Psoas muscle (tissue), 8 donors: ENCODE data around the gene CRABP2. TPM values are rescaled to one million over a fixed set of nuclear protein-coding genes. Genes with fewer than 3 reads are reported as not detected.
A peak's percentile ranks its signal among the peaks of the same experiment; 100 is the strongest.

Experiments used
- ATAC-seq, 4 donors: fragments of 200-7000 bp; cut with Tn5 transposase; one replicate each; pipeline ENCODE4 v1.9.1; 2020; ENCODE audit warnings: moderate library complexity in 3 of 4, mild to moderate bottlenecking in 2 of 4
- DNase-seq, 2 donors: peaks; one replicate each; pipeline ENCODE4 v3.0.0-alpha.2; 2020
- H3K27ac ChIP-seq: fragments of 200-600 bp; one replicate; pipeline ENCODE4 v1.8.0; 2022
- H3K27me3 ChIP-seq, 3 donors: fragments of 200-600 bp in 1 of 3; one replicate each; pipeline versions ENCODE4 v1.6.1 to v1.8.0; 2013 to 2022; ENCODE audit warnings: low read length in 2 of 3, mild to moderate bottlenecking in 2 of 3, moderate library complexity in 1 of 3; ENCODE audit not compliant: insufficient read depth in 3 of 3
- H3K36me3 ChIP-seq, 2 donors: fragments of 200-600 bp in 1 of 2; one replicate each; pipeline versions ENCODE4 v1.6.1 to v1.8.0; 2013 to 2022; ENCODE audit warnings: low read depth in 1 of 2, mild to moderate bottlenecking in 1 of 2, moderate library complexity in 1 of 2; ENCODE audit not compliant: insufficient read depth in 1 of 2
- H3K4me1 ChIP-seq: fragments of 200-600 bp; one replicate; pipeline ENCODE4 v1.8.0; 2022
- H3K4me3 ChIP-seq: fragments of 200-600 bp; one replicate; pipeline ENCODE4 v1.8.0; 2022; ENCODE audit warnings: mild to moderate bottlenecking
- H3K9me3 ChIP-seq: fragments of 200-600 bp; one replicate; pipeline ENCODE4 v1.8.0; 2022
- CTCF ChIP-seq: fragments of 200-600 bp; IDR thresholded peaks from one replicate; pipeline ENCODE4 v1.8.0; 2022; ENCODE audit warnings: antibody characterized with exemption
- WGBS, 3 donors: extraction: QIAGEN DNeasy Blood & Tissue Kit; methylation state at CpG; one replicate each; pipeline versions ENCODE4 v1.1.6 to v1.1.7; 2013; 5-methylcytosine and 5-hydroxymethylcytosine counted together
- intact Hi-C, 2 donors: fragments of 100-400 bp; cut with DNase I; formaldehyde crosslinking; loops; one replicate each; pipeline versions ENCODE4 v1.11.0 to v1.14.2; 2022
- polyA plus RNA-seq, 3 donors: library from polyadenylated mRNA; stranded (reverse); fragments of 200-250 nt; gene quantifications; one replicate each; pipeline ENCODE4 v1.2.3, GENCODE V29; 2013
- total RNA-seq, 4 donors: library from RNA; stranded (reverse); fragmentation: NEBNext Ultra II Directional in 2 of 4; extraction: Animal tissue kit (Norgen Biotek cat#: 25700) in 2 of 4; gene quantifications; one replicate each; pipeline versions ENCODE4 v1.2.1 to v1.2.4, GENCODE V29; 2021 to 2023
- donor health status: healthy with polysubstance abuse.
- donor health status: DM: no; HTN: no; CAD: no; lungs with moderate emphysema.
- donor health status: Bipolar disorder and iron deficiency.
- donor health status: healthy.
- donor health status: DM: yes; HTN: yes; CAD: no.
- donor health status: DM: no; HTN: no; CAD: no.
- donor health status: DM: no; HTN: no; CAD: no.
- donor health status: DM: yes; HTN: yes; CAD: no.

Gene CRABP2
- total and polyA plus RNA-seq, 7 donors, result 0.13 to 1.7 (median 0.64) TPM; not detected in 1

- intact Hi-C loops, result loop anchor here (1.0 to 10.0 kb wide), 3 partner anchors 35 to 195 kb away; no protein-coding TSS in a partner anchor
- ATAC-seq, result no peak
- DNase-seq, result no peak
- WGBS, 3 donors, result 23 to 26% (median 25%) methylated on average over 10 of the region's 10 CpGs
- Histone ChIP-seq H3K27me3 (peaks cover 0 to 36% (median 10%) of the 10 kb centered on the region in 3 donors), H3K4me3 (peak overlapping the region; percentile 48), H3K36me3 (no peaks in the 10 kb centered on the region), H3K4me1 (peaks cover 16% of the 10 kb centered on the region), H3K9me3 (no peaks in the 10 kb centered on the region), H3K27ac (peak overlapping the region; percentile 12)
- TF ChIP-seq CTCF, result no peak
Observed at GRCh38 chr1:156689953-156690674, 15.3 kb downstream of the CRABP2 start.

- peak; percentile 93 for TF ChIP-seq CTCF
- peak; percentile 87 to 94 (median 90) for ATAC-seq
- H3K4me3 ChIP-seq, result peak overlapping the region; percentile 48
- no peaks in the 10 kb centered on the region for H3K9me3 ChIP-seq
- peak overlapping the region; percentile 12 for H3K27ac ChIP-seq
- intact Hi-C loops, result loop anchor here in 1 of 2 donors (1.0 kb wide), 1 partner anchor 37 kb away; no protein-coding TSS in a partner anchor
- WGBS, 3 donors, result 1% methylated on average over 23 of the region's 23 CpGs
- DNase-seq, result peak; percentile 76 to 87
- no peaks in the 10 kb centered on the region for H3K36me3 ChIP-seq
- H3K27me3 ChIP-seq, result peaks cover 0 to 34% (median 10%) of the 10 kb centered on the region in 3 donors
- H3K4me1 ChIP-seq, result peaks cover 16% of the 10 kb centered on the region
Observed at GRCh38 chr1:156689035-156689952, 16.1 kb downstream of the CRABP2 start.

- 81 to 82% (median 82%) methylated on average over 5 of the region's 5 CpGs for WGBS, 3 donors
- peaks cover 0 to 7% (median 2%) of the 10 kb centered on the region in 3 donors for H3K27me3 ChIP-seq
- intact Hi-C loops, result no loop called here
- no peak for TF ChIP-seq CTCF
- H3K4me1 ChIP-seq, result peaks cover 3% of the 10 kb centered on the region
- ATAC-seq (no peak), DNase-seq (no peak)
- H3K9me3 ChIP-seq, result no peaks in the 10 kb centered on the region
- H3K27ac ChIP-seq, result no peak overlapping the region
- no peak overlapping the region for H3K4me3 ChIP-seq
- H3K36me3 ChIP-seq, result no peaks in the 10 kb centered on the region
Observed at GRCh38 chr1:156684227-156684782, 21.1 kb downstream of the CRABP2 start.

- 65 to 72% (median 69%) methylated on average over 5 of the region's 5 CpGs for WGBS, 3 donors
- intact Hi-C loops, result no loop called here
- no peaks in the 10 kb centered on the region for H3K4me1 ChIP-seq
- DNase-seq, result no peak
- H3K4me3 ChIP-seq, result no peak overlapping the region
- TF ChIP-seq CTCF, result no peak
- H3K9me3 ChIP-seq, result no peaks in the 10 kb centered on the region
- no peak for ATAC-seq
- H3K27ac ChIP-seq, result no peak overlapping the region
- H3K36me3 ChIP-seq, result no peaks in the 10 kb centered on the region
- H3K27me3 ChIP-seq, result peaks cover 0 to 9% (median 2%) of the 10 kb centered on the region in 3 donors
Observed at GRCh38 chr1:156682166-156682890, 23.1 kb downstream of the CRABP2 start.
